Measurements from ENCODE around the gene TRAPPC8.
A peak's percentile ranks its signal among the peaks of the same experiment; 100 is the strongest.
"Not testable (repeated sequence)": the region's sequence is repeated elsewhere in the genome, so short reads cannot be mapped to it uniquely, and the experiment has no call there.

The TRAPPC8 gene

GRCh38 chr18:31840499-31840898, 102.4 kb downstream of the TRAPPC8 start:
- no peak for DNase-seq

DNA sequence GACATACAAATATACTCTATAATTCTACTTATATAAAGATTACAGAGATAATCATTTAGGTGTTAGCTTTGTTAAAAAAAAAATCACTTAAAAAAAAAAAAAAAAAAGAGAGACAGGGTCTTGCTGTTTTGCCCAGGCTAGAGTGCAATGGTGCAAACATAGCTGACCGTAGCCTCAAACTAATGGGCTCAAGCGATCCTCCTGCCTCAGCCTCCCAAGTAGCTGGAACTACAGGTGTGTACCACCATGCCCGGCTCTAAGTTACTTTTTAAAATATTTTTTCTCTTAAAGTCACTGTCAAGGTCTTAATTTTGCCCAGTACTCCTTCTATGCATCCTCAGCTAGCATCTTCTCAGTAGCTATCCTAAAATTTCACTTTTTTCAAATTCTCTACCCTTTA, 105.0 kb downstream of the TRAPPC8 start:
- DNase-seq, result no peak

- DNase-seq, result no peak
Observed at GRCh38 chr18:31835528-31836133, 107.3 kb downstream of the TRAPPC8 start.

DNA sequence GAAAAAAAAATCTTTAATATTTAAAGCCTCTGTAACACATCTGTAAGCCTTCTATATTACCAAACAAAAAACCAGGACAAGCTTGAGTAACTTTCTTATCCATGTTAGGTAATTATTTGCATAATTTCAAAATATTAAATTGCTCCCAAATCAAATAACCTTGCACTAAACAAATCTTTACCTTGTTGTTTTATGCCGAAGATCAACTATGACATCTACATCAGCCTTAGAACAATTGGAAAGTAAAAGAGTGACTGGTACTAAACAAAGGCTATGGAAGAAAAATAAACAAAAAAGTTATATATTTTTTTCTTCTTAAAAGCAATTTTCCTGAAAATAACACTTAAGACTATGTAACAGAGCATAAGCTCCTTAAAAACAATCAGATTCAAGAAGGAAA, 111.0 kb downstream of the TRAPPC8 start:
- DNase-seq, result no peak

- no peak for DNase-seq
Observed at GRCh38 chr18:31830686-31831085, 112.2 kb downstream of the TRAPPC8 start.

GRCh38 chr18:31828613-31829012, 114.3 kb downstream of the TRAPPC8 start:
- no peak for DNase-seq

GRCh38 chr18:31826673-31827325, 116.1 kb downstream of the TRAPPC8 start:
- not testable (repeated sequence) for DNase-seq

- no peak for DNase-seq
Observed at GRCh38 chr18:31825772-31826171, 117.2 kb downstream of the TRAPPC8 start.

DNA sequence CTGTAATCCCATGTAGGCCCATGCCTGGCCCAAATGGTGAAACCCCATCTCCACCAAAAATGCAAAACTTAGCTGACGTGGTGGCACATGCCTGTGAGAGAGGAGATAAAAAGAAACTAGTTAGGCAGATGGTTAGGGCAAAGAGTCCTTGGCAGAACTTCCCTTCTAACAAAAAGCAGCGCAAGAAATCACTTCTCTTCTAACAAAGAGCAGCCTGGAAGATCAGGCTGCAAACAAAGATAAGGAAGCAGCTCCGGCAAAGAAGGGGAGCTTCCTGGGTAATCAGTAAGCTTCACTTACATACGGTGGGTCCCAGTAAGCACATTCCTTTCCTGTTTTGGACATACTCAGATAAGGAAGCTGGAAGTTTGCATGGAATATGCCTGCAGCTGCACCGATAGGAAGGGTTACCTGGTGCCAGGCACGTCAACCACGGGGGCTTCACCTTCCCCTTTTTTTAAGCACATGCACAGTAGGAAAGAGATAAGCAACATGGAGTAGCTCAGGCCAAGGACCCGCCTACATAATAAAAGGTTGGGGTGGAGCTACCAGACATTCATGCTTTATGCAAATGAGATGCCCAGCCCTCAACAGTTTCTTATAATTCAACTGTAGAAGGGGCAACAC, 121.3 kb downstream of the TRAPPC8 start:
- DNase-seq, result peak; percentile 32

DNA sequence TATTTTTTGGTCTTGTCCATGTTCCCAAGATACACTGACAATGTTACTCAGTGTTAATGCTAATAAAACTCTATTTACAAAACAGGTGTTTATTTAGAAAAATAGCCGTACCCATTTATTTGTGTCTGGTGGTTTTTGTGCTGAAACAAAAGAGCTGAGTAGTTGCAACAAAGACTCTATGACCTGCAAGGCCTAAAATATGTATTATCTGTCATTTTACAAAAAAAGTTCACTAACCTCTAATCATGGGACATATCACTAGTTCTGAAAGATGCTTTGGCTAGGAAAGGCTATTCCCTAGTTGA, 123.1 kb downstream of the TRAPPC8 start:
- no peak for DNase-seq

DNA sequence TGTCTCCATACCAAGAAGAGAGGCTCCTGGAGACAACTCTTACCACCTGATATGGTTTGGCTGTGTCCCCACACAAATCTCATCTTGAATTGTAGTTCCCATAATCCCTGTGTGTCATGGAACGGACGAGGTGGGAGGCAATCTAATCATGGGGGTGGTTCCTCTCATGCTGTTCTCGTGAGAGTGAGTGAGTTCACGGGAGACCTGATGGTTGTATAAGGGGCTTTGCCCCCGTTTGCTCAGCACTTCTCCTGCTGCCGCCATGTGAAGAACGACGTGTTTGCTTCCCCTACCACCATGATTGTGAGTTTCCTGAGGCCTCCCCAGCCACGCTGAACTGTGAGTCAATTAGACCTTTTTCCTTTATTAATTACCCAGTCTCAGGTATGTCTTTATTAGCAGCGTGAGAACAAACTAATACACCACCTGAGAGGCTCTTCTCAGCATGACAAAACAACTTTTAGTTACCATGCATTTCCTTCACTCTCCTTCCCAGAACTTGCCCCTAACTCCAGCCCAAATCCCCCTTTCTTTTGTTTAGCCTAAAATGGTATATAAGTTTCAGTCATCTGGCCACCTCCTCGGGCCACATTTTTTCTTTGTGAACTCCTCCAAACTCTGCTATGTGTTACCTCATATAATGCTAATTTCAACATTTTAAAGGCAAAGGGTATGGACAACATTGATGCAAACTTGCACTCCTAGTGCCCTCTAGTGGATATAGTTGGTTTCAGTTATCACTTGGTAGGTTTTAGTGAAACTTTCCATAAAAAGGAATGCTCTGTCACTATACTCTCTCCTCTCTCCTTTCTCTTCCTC, 123.6 kb downstream of the TRAPPC8 start:
- peak; percentile 80 for DNase-seq

- DNase-seq, result no peak
Observed at GRCh38 chr18:31814132-31814531, 128.8 kb downstream of the TRAPPC8 start.

- DNase-seq, result not testable (repeated sequence)
Observed at GRCh38 chr18:31810336-31811130, 132.4 kb downstream of the TRAPPC8 start.

DNA sequence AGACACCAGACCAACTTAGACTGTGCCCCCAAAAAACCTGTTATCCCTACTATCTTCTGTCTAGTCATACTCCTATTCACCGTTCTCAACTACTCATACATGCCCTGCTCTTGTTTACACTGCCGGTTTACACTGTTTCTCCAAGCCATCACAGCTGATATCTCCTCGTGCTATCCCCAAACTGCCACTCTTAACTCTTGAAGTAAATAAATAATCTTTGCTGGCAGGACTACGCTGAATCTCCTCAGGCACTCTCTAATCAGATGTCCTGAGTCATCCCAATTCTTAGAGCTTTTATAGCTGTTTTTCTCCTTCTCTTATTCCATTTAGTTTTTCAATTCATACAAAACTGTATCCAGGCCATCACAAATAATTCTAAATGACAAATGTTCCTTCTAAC, 133.9 kb downstream of the TRAPPC8 start:
- not testable (repeated sequence) for DNase-seq

GRCh38 chr18:31801078-31801477, 141.8 kb downstream of the TRAPPC8 start:
- no peak for DNase-seq

- DNase-seq, result not testable (repeated sequence)
Observed at GRCh38 chr18:31799257-31799656, 143.7 kb downstream of the TRAPPC8 start.

GRCh38 chr18:31798399-31798798, 144.5 kb downstream of the TRAPPC8 start:
- no peak for DNase-seq

DNA sequence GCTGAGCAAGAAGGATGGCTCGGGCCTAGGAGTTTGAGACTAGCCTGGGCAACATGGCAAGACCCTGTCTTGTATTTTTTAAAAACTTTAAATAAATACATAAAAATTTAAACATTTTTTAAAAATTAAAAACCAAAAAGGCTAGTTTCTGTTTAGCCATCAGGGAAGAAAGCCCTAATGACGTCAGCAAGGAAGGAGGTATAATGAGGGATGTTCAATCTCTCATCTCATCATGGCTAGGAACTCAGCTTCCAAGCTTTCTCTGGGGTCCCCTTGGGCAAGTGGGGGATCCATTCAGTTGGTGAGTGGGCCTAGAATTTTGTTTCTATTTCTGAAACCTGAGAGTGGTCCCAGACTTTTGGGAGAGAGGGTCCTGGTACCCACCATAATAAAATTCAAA, 147.2 kb downstream of the TRAPPC8 start:
- DNase-seq, result no peak

GRCh38 chr18:31793531-31793930, 149.4 kb downstream of the TRAPPC8 start:
- no peak for DNase-seq

DNA sequence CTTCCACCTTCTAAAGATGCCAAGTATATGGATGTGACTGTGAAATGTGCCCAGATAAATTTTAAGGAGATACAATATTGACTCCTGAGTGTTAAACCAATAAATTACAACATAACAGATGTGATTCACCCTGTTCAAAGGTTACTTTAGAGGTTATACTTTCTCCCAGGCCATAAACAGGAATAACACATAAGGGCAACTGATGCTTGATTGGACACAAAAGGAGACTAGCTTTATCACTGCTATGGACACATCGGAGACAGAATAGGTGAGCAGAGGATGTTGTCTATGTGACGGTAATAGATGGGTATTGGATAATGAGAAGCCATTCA, 150.4 kb downstream of the TRAPPC8 start:
- DNase-seq, result no peak

GRCh38 chr18:31791817-31792579, 150.9 kb downstream of the TRAPPC8 start:
- DNase-seq, result peak; percentile 88

DNA sequence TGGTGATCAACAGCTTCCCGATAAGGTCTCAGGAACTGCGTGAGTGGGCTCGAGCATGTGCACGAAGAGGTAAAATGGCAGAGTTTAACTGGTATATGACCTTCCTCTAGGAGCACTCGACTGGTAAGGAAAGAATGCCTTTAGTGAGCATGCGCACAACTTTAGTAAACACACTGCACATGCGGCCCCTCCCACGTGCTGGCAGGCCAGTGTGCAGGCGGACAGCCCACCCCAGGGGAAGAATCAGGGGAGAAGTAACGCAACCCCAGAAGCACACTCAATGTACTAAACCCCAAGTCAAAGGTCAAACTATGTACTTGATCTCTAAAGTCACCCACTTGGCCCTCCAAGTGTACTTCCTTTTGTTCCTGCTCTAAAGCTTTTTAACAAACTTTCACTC, 153.5 kb downstream of the TRAPPC8 start:
- no peak for DNase-seq
